Right lobe of liver (tissue), 6 donors: ENCODE data around the gene BMPER. TPM values are rescaled to one million over a fixed set of nuclear protein-coding genes. Genes with fewer than 3 reads are reported as not detected.
A peak's percentile ranks its signal among the peaks of the same experiment; 100 is the strongest.

Experiments used
- ATAC-seq, 4 donors: fragments of 200-7000 bp; cut with Tn5 transposase; one replicate each; pipeline ENCODE4 v1.9.1; 2020; ENCODE audit warnings: mild to moderate bottlenecking in 4 of 4, moderate library complexity in 4 of 4
- DNase-seq, 3 donors: peaks; one replicate each; pipeline ENCODE4 v3.0.0-alpha.2; 2020
- H3K27ac ChIP-seq, 3 donors: fragments of 200-600 bp; one replicate each; pipeline ENCODE4 v1.8.0; 2022
- H3K27me3 ChIP-seq, 2 donors: fragments of 200-600 bp; one replicate each; pipeline ENCODE4 v1.8.0; 2022
- H3K36me3 ChIP-seq, 4 donors: fragments of 200-600 bp; sonication (generic) in 1 of 4; one replicate each; pipeline versions ENCODE4 v1.5.1 to v1.8.0; 2017 to 2022; ENCODE audit warnings: control low read depth in 1 of 4
- H3K4me1 ChIP-seq, 4 donors: fragments of 200-600 bp; sonication (generic) in 1 of 4; one replicate each; pipeline versions ENCODE4 v1.5.1 to v1.8.0; 2017 to 2022; ENCODE audit warnings: control low read depth in 1 of 4
- H3K4me3 ChIP-seq, 3 donors: fragments of 200-600 bp; one replicate each; pipeline ENCODE4 v1.8.0; 2022
- H3K9me3 ChIP-seq, 4 donors: fragments of 200-600 bp; sonication (generic) in 1 of 4; one replicate each; pipeline versions ENCODE4 v1.5.1 to v1.8.0; 2017 to 2022; ENCODE audit warnings: control low read depth in 1 of 4
- CTCF ChIP-seq, 4 donors: fragments of 200-600 bp in 3 of 4; fragments of 450-650 bp in 1 of 4; IDR thresholded peaks; one replicate each; pipeline versions ENCODE4 v1.5.1 to v1.8.0; 2016 to 2022; ENCODE audit warnings: antibody characterized with exemption in 4 of 4, mild to moderate bottlenecking in 2 of 4
- POLR2A ChIP-seq: fragments of 450-650 bp; IDR thresholded peaks from one replicate; pipeline ENCODE4 v1.6.1; 2017; ENCODE audit warnings: antibody characterized with exemption, mild to moderate bottlenecking
- WGBS: methylation state at CpG from one replicate; pipeline ENCODE4 v1.1.6; 2018; ENCODE audit warnings: low coverage, low lambda C conversion rate; ENCODE audit not compliant: insufficient coverage; ENCODE audit errors: missing lambda C conversion rate; 5-methylcytosine and 5-hydroxymethylcytosine counted together
- intact Hi-C, 2 donors: fragments of 100-400 bp; cut with DNase I; formaldehyde crosslinking; loops; one replicate each; pipeline versions ENCODE4 v1.11.2 to v1.14.1; 2022
- total RNA-seq, 6 experiments: library from RNA; depleted of rRNA in 2 of 6; stranded (reverse); fragments of >200 nt in 2 of 6; fragmentation: NEBNext Ultra II Directional in 3 of 6; extraction: Animal tissue kit (Norgen Biotek cat#: 25700) in 3 of 6; gene quantifications; one replicate each; pipeline versions ENCODE4 v1.1.0 to v1.2.4, GENCODE V29; 2016 to 2023
- donor health status: DM: no; HTN: yes; CAD: no.
- donor health status: DM: no; HTN: no; CAD: no.
- donor health status: DM: no; HTN: no; CAD: no.
- donor health status: DM: no; HTN: yes; CAD: no.
- donor health status: DM: no; HTN: yes; CAD: no.

Gene BMPER
- total RNA-seq, 6 experiments from 2014 or later = 5.8 to 17.1 (median 10.4) TPM

GRCh38 chr7:33893377-33893776 is 12.0 kb upstream of the BMPER start:
- TF ChIP-seq POLR2A (no peak), CTCF (IDR thresholded peaks at IDR 0.05) (no peak)
- ATAC-seq (no peak), DNase-seq (no peak)
- intact Hi-C loops = no loop called here
- Histone ChIP-seq H3K9me3 (no peaks in the 10 kb centered on the region), H3K4me1 (no peaks in the 10 kb centered on the region), H3K36me3 (no peaks in the 10 kb centered on the region), H3K27ac (no peak overlapping the region), H3K4me3 (no peak overlapping the region), H3K27me3 (no peaks in the 10 kb centered on the region)
- 82% methylated on average over 2 of the region's 4 CpGs for WGBS

GRCh38 chr7:33895025-33895804 is 10.1 kb upstream of the BMPER start:
- TF ChIP-seq POLR2A (no peak), CTCF (IDR thresholded peaks at IDR 0.05) (peak; percentile 72 to 94 (median 93))
- WGBS = 42% methylated on average over 8 of the region's 17 CpGs
- Histone ChIP-seq H3K9me3 (no peaks in the 10 kb centered on the region), H3K27ac (no peak overlapping the region), H3K36me3 (no peaks in the 10 kb centered on the region), H3K4me3 (no peak overlapping the region), H3K4me1 (no peaks in the 10 kb centered on the region), H3K27me3 (no peaks in the 10 kb centered on the region)
- ATAC-seq = peak; percentile 99 to 100 (median 100)
- intact Hi-C loops = no loop called here
- peak; percentile 84 to 87 (median 86) for DNase-seq

- Histone ChIP-seq H3K36me3 (no peaks in the 10 kb centered on the region), H3K9me3 (no peaks in the 10 kb centered on the region), H3K27me3 (peaks cover 0 to 6% of the 10 kb centered on the region in 2 donors), H3K4me1 (peaks cover 0 to 17% (median 0%) of the 10 kb centered on the region in 4 donors), H3K4me3 (no peak overlapping the region), H3K27ac (no peak overlapping the region)
- DNase-seq = no peak
- TF ChIP-seq CTCF (IDR thresholded peaks at IDR 0.05) = no peak
- TF ChIP-seq POLR2A = no peak
- ATAC-seq = no peak
- intact Hi-C loops = no loop called here
These were observed 4.8 kb upstream of the BMPER start for GRCh38 chr7:33900501-33900900.

- Histone ChIP-seq H3K36me3 (no peaks in the 10 kb centered on the region), H3K4me3 (no peak overlapping the region), H3K9me3 (no peaks in the 10 kb centered on the region), H3K4me1 (peaks cover 0 to 17% (median 0%) of the 10 kb centered on the region in 4 donors), H3K27me3 (peaks cover 0 to 6% of the 10 kb centered on the region in 2 donors), H3K27ac (no peak overlapping the region)
- 83% methylated on average over 4 of the region's 4 CpGs for WGBS
- DNase-seq (no peak), ATAC-seq (no peak)
- TF ChIP-seq POLR2A = no peak
- no peak for TF ChIP-seq CTCF (IDR thresholded peaks at IDR 0.05)
- intact Hi-C loops = no loop called here
These were observed 4.1 kb upstream of the BMPER start for GRCh38 chr7:33901199-33901598.
